Activated CD8-positive, alpha-beta T cell treated with anti-CD3 and anti-CD28 coated beads for 36 hours (primary cell): ENCODE results near the gene TFB1M. TPM values are rescaled to one million over a fixed set of nuclear protein-coding genes. Genes with fewer than 3 reads are reported as not detected.

ENCODE experiments used
- ATAC-seq: fragments of 200-7000 bp; cut with Tn5 transposase; one replicate; pipeline ENCODE4 v1.10.0; 2021; ENCODE audit warnings: mild to moderate bottlenecking, moderate library complexity
- CTCF ChIA-PET: fragments of 350-600 bp; sonication (Branson Sonifier 250); formaldehyde crosslinking; loops from one replicate; lab custom pipeline; 2021; ENCODE audit warnings: antibody characterized with exemption; lab: Charles Lee
- POLR2A ChIA-PET: fragments of 350-600 bp; sonication (Branson Sonifier 250); formaldehyde crosslinking; loops from one replicate; lab custom pipeline; 2021; ENCODE audit warnings: antibody characterized with exemption; lab: Charles Lee
- DNase-seq: peaks from one replicate; pipeline ENCODE4 v3.0.0-alpha.2; 2020
- H3K27ac Mint-ChIP-seq: one replicate; pipeline ENCODE4 v1.8.0; 2021; ENCODE audit warnings: mild to moderate bottlenecking, mixed read lengths
- H3K27me3 Mint-ChIP-seq: one replicate; pipeline ENCODE4 v1.8.0; 2021; ENCODE audit warnings: mixed read lengths
- H3K36me3 Mint-ChIP-seq: one replicate; pipeline ENCODE4 v1.8.0; 2021; ENCODE audit warnings: low read depth, mixed read lengths
- H3K4me1 Mint-ChIP-seq: one replicate; pipeline ENCODE4 v1.8.0; 2021; ENCODE audit warnings: low read depth, mixed read lengths
- H3K4me3 Mint-ChIP-seq: one replicate; pipeline ENCODE4 v1.8.0; 2021; ENCODE audit warnings: mild to moderate bottlenecking, moderate library complexity, mixed read lengths
- H3K9me3 Mint-ChIP-seq: one replicate; pipeline ENCODE4 v1.8.0; 2021; ENCODE audit warnings: mixed read lengths
- intact Hi-C: fragments of 100-400 bp; cut with micrococcal nuclease; formaldehyde crosslinking; loops from one replicate; pipeline ENCODE4 v1.10.0; 2022
- total RNA-seq, 2 experiments: library from RNA; stranded (reverse); gene quantifications; one replicate each; pipeline ENCODE4 v1.2.3, GENCODE V29; 2021
- TF ChIP-seq, protein P1 (sequence below): fragments of 200-600 bp; IDR thresholded peaks from one replicate; pipeline ENCODE4 v1.8.0; 2022; ENCODE audit warnings: antibody characterized with exemption, mild to moderate bottlenecking

TFB1M gene
- total RNA-seq, 2 experiments from 2014 or later, result 70.9 to 76.6 TPM

DNA sequence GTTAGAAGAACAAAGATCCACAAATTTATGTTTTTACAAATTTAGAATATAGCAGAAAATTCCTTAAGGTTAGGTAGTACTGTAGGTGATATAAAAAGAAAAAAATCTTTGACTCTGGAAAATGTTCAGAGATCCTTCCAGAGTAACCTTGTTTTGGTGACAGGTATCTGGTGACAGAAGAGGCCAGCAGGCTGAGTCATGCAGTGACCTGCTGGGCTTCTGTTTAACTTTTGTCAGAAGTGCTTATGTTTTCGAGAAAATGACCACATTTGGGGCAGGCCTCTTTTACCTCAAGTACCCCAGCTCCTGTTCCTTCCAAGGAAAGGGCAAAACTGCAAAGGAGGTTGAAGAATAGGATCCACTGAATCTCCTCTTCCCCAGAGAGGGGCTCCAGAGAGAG lies 60.9 kb downstream of the TFB1M start:
- peaks cover 5% of the 10 kb centered on the region for H3K4me1 Mint-ChIP-seq
- TF ChIP-seq, protein P1, sequence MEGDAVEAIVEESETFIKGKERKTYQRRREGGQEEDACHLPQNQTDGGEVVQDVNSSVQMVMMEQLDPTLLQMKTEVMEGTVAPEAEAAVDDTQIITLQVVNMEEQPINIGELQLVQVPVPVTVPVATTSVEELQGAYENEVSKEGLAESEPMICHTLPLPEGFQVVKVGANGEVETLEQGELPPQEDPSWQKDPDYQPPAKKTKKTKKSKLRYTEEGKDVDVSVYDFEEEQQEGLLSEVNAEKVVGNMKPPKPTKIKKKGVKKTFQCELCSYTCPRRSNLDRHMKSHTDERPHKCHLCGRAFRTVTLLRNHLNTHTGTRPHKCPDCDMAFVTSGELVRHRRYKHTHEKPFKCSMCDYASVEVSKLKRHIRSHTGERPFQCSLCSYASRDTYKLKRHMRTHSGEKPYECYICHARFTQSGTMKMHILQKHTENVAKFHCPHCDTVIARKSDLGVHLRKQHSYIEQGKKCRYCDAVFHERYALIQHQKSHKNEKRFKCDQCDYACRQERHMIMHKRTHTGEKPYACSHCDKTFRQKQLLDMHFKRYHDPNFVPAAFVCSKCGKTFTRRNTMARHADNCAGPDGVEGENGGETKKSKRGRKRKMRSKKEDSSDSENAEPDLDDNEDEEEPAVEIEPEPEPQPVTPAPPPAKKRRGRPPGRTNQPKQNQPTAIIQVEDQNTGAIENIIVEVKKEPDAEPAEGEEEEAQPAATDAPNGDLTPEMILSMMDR, result no peak
- H3K27ac Mint-ChIP-seq, result peak overlapping the region; percentile 27
- H3K27me3 Mint-ChIP-seq, result no peaks in the 10 kb centered on the region
- CTCF ChIA-PET, result no interaction called here
- intact Hi-C loops, result no loop called here
- DNase-seq, result no peak
- no peak for ATAC-seq
- peaks cover 41% of the 10 kb centered on the region for H3K36me3 Mint-ChIP-seq
- POLR2A ChIA-PET, result no interaction called here
- no peak overlapping the region for H3K4me3 Mint-ChIP-seq
- no peaks in the 10 kb centered on the region for H3K9me3 Mint-ChIP-seq

DNA sequence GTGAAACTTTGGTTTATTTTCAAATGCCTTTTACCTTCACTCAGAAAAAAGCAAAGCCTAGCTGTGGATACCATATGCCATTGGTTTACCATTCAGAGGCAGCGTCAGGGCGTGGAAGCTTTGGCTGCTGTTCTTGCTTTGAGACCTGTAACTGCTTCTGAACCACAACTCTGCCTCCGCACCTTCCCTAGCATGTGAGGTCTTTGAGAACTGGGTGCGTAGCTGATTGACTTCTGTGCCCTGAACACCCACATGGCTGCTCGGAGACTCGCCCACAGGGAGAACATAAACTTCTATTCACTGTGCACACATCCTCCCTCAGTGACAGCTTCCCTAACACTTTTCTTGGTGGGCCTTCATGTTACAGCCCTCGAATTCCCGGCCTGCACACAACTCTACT lies 61.7 kb downstream of the TFB1M start:
- DNase-seq (no peak), ATAC-seq (no peak)
- ChIA-PET POLR2A (interaction anchor here (0.7 kb wide), 1 partner anchor 10 kb away, joined by 3 read pairs; no protein-coding TSS in a partner anchor), CTCF (interaction anchor here (1.3 to 1.5 kb wide), 2 partner anchors 67 to 325 kb away, joined by 3 to 5 read pairs; no protein-coding TSS in a partner anchor)
- TF ChIP-seq, protein P1, result no peak
- H3K4me1 Mint-ChIP-seq, result peaks cover 5% of the 10 kb centered on the region
- H3K27me3 Mint-ChIP-seq, result no peaks in the 10 kb centered on the region
- H3K4me3 Mint-ChIP-seq, result no peak overlapping the region
- H3K36me3 Mint-ChIP-seq, result peaks cover 44% of the 10 kb centered on the region
- intact Hi-C loops, result no loop called here
- no peaks in the 10 kb centered on the region for H3K9me3 Mint-ChIP-seq
- no peak overlapping the region for H3K27ac Mint-ChIP-seq

DNA sequence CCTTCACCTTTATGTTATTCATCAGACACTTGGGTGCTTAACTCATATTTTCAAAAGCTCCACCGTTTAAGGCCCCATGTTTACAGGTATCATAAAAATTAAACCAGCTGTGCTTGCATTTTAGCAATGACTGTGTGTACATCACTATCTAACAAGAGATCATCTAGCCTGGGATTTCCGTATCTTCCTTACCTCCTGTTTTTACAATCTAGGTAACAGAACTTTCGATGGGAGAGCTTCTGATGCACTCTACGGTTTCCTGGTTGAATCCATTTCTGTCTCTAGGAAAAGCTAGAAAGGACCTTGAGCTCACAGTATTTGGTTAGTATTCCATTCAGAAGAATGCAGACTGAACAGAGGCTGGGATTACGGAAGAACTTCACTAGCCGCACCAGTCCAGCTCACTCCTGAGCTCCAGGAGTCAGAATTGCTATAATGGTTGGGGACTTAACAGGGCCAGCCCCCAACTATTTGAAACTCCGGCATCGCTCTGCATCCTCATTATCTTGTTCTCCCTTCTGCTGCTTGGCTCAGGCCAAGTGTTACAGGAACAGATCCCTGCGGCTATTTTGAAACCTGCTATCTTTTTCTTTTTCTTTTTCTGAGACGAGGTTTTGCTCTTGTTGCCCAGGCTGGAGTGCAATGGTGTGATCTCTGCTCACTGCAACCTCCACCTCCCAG lies 63.4 kb downstream of the TFB1M start:
- no peak for ATAC-seq
- intact Hi-C loops, result no loop called here
- Mint-ChIP-seq H3K36me3 (peaks cover 34% of the 10 kb centered on the region), H3K27me3 (no peaks in the 10 kb centered on the region), H3K4me3 (no peak overlapping the region), H3K4me1 (peaks cover 5% of the 10 kb centered on the region), H3K9me3 (no peaks in the 10 kb centered on the region), H3K27ac (no peak overlapping the region)
- POLR2A ChIA-PET, result interaction anchor here (0.6 kb wide), 2 partner anchors 9 to 1884 kb away, joined by 3 to 4 read pairs; no protein-coding TSS in a partner anchor
- CTCF ChIA-PET, result interaction anchor here (0.6 to 1.9 kb wide), 6 partner anchors 18 to 420 kb away, joined by 3 to 14 read pairs (median 3); no protein-coding TSS in a partner anchor
- no peak for DNase-seq
- TF ChIP-seq, protein P1, result no peak

DNA sequence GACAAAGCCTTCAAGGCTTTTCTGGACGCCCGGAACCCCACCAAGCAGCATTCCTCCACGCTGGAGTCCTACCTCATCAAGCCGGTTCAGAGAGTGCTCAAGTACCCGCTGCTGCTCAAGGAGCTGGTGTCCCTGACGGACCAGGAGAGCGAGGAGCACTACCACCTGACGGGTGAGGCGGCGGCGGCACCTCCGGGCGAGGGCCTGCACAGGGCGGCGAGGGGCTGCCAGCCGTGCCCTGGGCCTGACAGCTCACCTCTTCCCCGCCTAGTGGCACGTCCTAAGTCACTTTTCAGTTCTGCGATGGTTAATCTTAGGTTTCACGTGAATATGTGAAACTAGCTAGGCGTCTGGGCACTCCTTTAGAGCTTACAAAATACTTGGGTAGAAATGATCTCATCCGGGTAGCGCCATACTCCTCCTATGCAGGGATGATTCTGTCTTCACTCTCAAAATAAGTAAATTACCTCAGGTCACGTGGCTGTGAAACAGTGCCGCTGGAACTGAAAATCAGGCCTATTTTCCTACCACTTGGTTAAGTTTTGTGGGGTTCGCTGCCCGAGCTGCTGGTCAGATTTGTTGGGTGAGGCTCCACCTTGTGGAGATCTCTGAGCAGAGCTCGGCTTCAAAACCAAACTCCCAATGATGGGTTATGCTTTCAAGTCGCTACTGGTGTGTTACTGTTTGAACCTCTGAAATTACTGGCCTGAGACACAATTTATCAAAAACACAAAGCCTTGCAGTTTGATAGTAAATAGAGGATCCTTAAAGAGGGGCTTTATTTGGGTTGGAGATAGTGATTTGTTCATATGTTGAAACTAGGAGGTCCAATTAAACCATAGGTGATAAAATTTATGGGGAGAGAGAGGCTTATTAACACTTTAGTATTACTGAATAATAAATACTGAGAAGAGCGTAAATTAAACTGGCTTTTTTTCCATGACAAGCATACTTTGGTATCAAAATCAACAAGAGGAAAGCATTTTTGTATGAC lies 66.0 kb downstream of the TFB1M start:
- no peaks in the 10 kb centered on the region for H3K4me1 Mint-ChIP-seq
- H3K9me3 Mint-ChIP-seq, result no peaks in the 10 kb centered on the region
- H3K27ac Mint-ChIP-seq, result peak overlapping the region; percentile 1
- ATAC-seq (no peak), DNase-seq (peak; percentile 35)
- H3K4me3 Mint-ChIP-seq, result no peak overlapping the region
- ChIA-PET POLR2A (interaction anchor here (0.6 kb wide), 1 partner anchor 59 kb away, joined by 3 read pairs; no protein-coding TSS in a partner anchor), CTCF (interaction anchor here (0.8 to 2.6 kb wide), 8 partner anchors 10 to 380 kb away, joined by 3 to 27 read pairs (median 4); no protein-coding TSS in a partner anchor)
- TF ChIP-seq, protein P1, result peak; percentile 38
- H3K36me3 Mint-ChIP-seq, result peaks cover 23% of the 10 kb centered on the region
- intact Hi-C loops, result loop anchor here (5.0 kb wide), 1 partner anchor 71 kb away; no protein-coding TSS in a partner anchor
- no peaks in the 10 kb centered on the region for H3K27me3 Mint-ChIP-seq
